ENCODE measurements around the gene CC2D2A. TPM values are rescaled to one million over a fixed set of nuclear protein-coding genes. Genes with fewer than 3 reads are reported as not detected.

Gene CC2D2A
- total RNA-seq, 2 experiments from 2014 or later = not detected

DNA sequence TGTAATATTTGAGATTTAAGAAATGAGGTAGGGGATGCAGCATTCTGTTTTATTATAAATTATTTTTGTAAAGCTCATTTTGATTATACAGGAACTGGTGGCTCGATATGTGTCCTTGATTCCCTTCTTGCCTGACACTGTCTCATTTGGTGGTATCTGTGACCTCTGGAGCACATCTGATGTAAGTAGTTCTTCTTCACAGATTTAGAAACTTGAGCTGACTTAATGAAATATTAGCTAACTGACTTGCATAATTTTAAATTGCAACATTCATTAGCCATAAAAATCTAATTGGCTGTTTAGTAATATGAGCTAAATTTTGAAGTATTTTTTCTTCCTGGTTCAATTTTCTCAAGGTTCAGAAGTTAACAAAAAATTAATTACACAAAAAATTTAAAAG, 116.4 kb downstream of the CC2D2A start:
- no peaks in the 10 kb centered on the region for H3K9me2 ChIP-seq (ENCODE audit: insufficient read depth, low read length)
- no peaks in the 10 kb centered on the region for H3K79me2 ChIP-seq (ENCODE audit: insufficient read depth, low read depth, low read length)
- TF ChIP-seq EZH2phosphoT487 (IDR thresholded peaks at IDR 0.05; ENCODE audit: borderline replicate concordance, low read depth, low read length) = no peak
- TF ChIP-seq CTCF (conservative IDR thresholded peaks at IDR 0.05; ENCODE audit: low read length) = no peak
- H4K20me1 ChIP-seq (ENCODE audit: insufficient read depth, low read length) = no peaks in the 10 kb centered on the region
- H3K4me3 ChIP-seq (ENCODE audit: low read depth, low read length, poor library complexity, severe bottlenecking) = no peak overlapping the region
- H3K36me3 ChIP-seq (ENCODE audit: insufficient read depth, low read length) = no peaks in the 10 kb centered on the region
- intact Hi-C loops (cut with micrococcal nuclease; ENCODE audit: unreplicated experiment) = no loop called here
- no TSS peak for BruUV-seq (replicated peaks)
- H3K27ac ChIP-seq (ENCODE audit: low read depth, low read length, poor library complexity, severe bottlenecking) = no peak overlapping the region
- DNase-seq (ENCODE audit: low spot score) = no peak
- no peak overlapping the region for H3K4me2 ChIP-seq (ENCODE audit: low read length)
- POLR2A ChIA-PET = interaction anchor here (0.6 to 0.7 kb wide), 2 partner anchors 22 to 24 kb away, joined by 3 to 4 read pairs; no protein-coding TSS in a partner anchor
- no peaks in the 10 kb centered on the region for H3K9me3 ChIP-seq (ENCODE audit: low read length)
- no peak overlapping the region for H2AFZ ChIP-seq (ENCODE audit: low read length)
- H3K4me1 ChIP-seq (ENCODE audit: insufficient read depth, low read length, poor library complexity, severe bottlenecking) = no peaks in the 10 kb centered on the region
- CTCF ChIA-PET (ENCODE audit: unreplicated experiment) = no interaction called here

DNA sequence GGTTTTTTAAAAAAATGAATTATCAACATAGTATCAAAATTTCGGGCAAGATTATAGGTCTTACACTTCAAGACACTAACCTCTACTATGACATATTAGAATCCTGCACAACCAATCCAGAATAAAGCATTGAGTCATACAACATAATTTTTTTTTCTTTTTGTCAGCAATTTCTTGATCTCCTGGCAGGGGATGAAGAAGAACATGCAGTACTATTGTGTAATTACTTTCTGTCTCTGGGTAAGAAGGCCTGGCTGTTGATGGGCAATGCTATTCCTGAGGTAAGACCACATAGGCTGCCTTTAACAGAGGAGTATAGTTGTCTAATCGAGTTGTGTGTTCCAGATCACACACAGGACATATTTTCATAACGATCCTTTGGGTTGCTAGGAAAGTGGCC, 118.0 kb downstream of the CC2D2A start:
- ChIA-PET POLR2A (no interaction called here), CTCF (ENCODE audit: unreplicated experiment) (no interaction called here)
- Histone ChIP-seq H3K36me3 (ENCODE audit: insufficient read depth, low read length) (no peaks in the 10 kb centered on the region), H3K9me3 (ENCODE audit: low read length) (no peaks in the 10 kb centered on the region), H4K20me1 (ENCODE audit: insufficient read depth, low read length) (no peaks in the 10 kb centered on the region), H3K79me2 (ENCODE audit: insufficient read depth, low read depth, low read length) (no peaks in the 10 kb centered on the region), H3K4me2 (ENCODE audit: low read length) (no peak overlapping the region), H3K4me3 (ENCODE audit: low read depth, low read length, poor library complexity, severe bottlenecking) (no peak overlapping the region), H2AFZ (ENCODE audit: low read length) (no peak overlapping the region), H3K9me2 (ENCODE audit: insufficient read depth, low read length) (no peaks in the 10 kb centered on the region), H3K27ac (ENCODE audit: low read depth, low read length, poor library complexity, severe bottlenecking) (no peak overlapping the region), H3K4me1 (ENCODE audit: insufficient read depth, low read length, poor library complexity, severe bottlenecking) (no peaks in the 10 kb centered on the region)
- intact Hi-C loops (cut with micrococcal nuclease; ENCODE audit: unreplicated experiment) = no loop called here
- TF ChIP-seq CTCF (conservative IDR thresholded peaks at IDR 0.05; ENCODE audit: low read length) (no peak), EZH2phosphoT487 (IDR thresholded peaks at IDR 0.05; ENCODE audit: borderline replicate concordance, low read depth, low read length) (no peak)
- DNase-seq (ENCODE audit: low spot score) = no peak
- BruUV-seq (replicated peaks) = no TSS peak

GRCh38 chr4:15592799-15593198, 123.1 kb downstream of the CC2D2A start:
- intact Hi-C loops (cut with micrococcal nuclease; ENCODE audit: unreplicated experiment) = no loop called here
- TF ChIP-seq CTCF (conservative IDR thresholded peaks at IDR 0.05; ENCODE audit: low read length) = no peak
- TF ChIP-seq EZH2phosphoT487 (IDR thresholded peaks at IDR 0.05; ENCODE audit: borderline replicate concordance, low read depth, low read length) = no peak
- Histone ChIP-seq H3K4me3 (ENCODE audit: low read depth, low read length, poor library complexity, severe bottlenecking) (no peak overlapping the region), H4K20me1 (ENCODE audit: insufficient read depth, low read length) (no peaks in the 10 kb centered on the region), H3K36me3 (ENCODE audit: insufficient read depth, low read length) (no peaks in the 10 kb centered on the region), H3K4me1 (ENCODE audit: insufficient read depth, low read length, poor library complexity, severe bottlenecking) (no peaks in the 10 kb centered on the region), H3K79me2 (ENCODE audit: insufficient read depth, low read depth, low read length) (no peaks in the 10 kb centered on the region), H2AFZ (ENCODE audit: low read length) (no peak overlapping the region), H3K9me3 (ENCODE audit: low read length) (no peaks in the 10 kb centered on the region), H3K9me2 (ENCODE audit: insufficient read depth, low read length) (no peaks in the 10 kb centered on the region), H3K27ac (ENCODE audit: low read depth, low read length, poor library complexity, severe bottlenecking) (no peak overlapping the region), H3K4me2 (ENCODE audit: low read length) (no peak overlapping the region)
- POLR2A ChIA-PET = interaction anchor here (0.7 kb wide), 1 partner anchor 350 kb away, joined by 3 read pairs; no protein-coding TSS in a partner anchor
- CTCF ChIA-PET (ENCODE audit: unreplicated experiment) = no interaction called here
- no TSS peak for BruUV-seq (replicated peaks)
- DNase-seq (ENCODE audit: low spot score) = no peak
